ENCODE results near the gene MSI2.
A peak's percentile ranks its signal among the peaks of the same experiment; 100 is the strongest.

The MSI2 gene

GRCh38 chr17:57697197-57697596 lies 440.9 kb downstream of the MSI2 start:
- H3K4me3 ChIP-seq (ENCODE audit: low read length), result no peak overlapping the region
- no peak for DNase-seq (ENCODE audit: low read depth)
- TF ChIP-seq, protein P1, sequence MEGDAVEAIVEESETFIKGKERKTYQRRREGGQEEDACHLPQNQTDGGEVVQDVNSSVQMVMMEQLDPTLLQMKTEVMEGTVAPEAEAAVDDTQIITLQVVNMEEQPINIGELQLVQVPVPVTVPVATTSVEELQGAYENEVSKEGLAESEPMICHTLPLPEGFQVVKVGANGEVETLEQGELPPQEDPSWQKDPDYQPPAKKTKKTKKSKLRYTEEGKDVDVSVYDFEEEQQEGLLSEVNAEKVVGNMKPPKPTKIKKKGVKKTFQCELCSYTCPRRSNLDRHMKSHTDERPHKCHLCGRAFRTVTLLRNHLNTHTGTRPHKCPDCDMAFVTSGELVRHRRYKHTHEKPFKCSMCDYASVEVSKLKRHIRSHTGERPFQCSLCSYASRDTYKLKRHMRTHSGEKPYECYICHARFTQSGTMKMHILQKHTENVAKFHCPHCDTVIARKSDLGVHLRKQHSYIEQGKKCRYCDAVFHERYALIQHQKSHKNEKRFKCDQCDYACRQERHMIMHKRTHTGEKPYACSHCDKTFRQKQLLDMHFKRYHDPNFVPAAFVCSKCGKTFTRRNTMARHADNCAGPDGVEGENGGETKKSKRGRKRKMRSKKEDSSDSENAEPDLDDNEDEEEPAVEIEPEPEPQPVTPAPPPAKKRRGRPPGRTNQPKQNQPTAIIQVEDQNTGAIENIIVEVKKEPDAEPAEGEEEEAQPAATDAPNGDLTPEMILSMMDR (IDR thresholded peaks at IDR 0.05; ENCODE audit: insufficient read depth, low read depth, low read length, missing control alignments), result no peak

DNA sequence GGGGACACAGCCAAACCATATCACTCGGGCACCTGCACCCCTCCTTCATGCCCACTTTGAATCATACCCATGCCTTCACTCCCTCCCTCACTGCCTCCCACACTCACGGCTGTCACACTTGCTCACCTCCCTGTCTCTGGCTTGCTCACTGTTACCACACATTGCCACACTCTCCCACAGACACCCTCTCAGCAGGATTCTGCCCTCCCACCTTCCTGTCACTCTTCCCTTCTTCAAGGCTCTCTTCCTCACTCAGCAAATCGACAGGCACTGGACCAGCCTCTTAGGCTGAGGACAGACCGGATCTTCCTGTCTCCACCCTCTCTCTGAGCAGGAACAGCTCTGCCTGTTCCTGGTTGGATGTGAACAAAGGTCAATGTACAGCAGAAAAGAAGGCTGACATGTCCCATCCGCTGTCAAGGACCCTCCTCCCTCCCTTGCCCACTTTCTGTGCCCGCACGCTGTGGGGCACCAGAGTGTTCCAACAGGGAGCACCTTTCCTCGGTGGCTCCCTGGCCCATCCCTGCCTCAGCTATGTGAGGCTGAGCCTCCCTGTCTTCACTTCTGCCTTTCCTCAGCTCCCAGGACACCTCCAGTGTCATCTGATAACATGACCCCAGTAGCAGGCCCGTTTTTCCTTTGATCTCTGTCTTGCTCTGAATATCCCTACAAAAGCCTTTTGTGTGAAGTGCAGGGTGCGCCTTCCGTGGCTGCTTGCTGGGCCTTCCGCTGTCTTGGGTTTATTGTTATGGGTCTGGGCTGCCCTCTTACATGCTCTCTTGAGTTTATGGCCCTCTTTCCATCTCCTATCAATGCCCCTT lies 441.8 kb downstream of the MSI2 start:
- peak; percentile 5 for DNase-seq (ENCODE audit: low read depth)
- TF ChIP-seq, protein P1 (IDR thresholded peaks at IDR 0.05; ENCODE audit: insufficient read depth, low read depth, low read length, missing control alignments), result no peak

GRCh38 chr17:57699751-57700219 lies 443.5 kb downstream of the MSI2 start:
- H3K4me3 ChIP-seq (ENCODE audit: low read length), result no peak overlapping the region
- DNase-seq (ENCODE audit: low read depth), result no peak

More for the DNA sequence above, 441.8 kb downstream of the MSI2 start:
- H3K4me3 ChIP-seq (ENCODE audit: low read length), result no peak overlapping the region

DNA sequence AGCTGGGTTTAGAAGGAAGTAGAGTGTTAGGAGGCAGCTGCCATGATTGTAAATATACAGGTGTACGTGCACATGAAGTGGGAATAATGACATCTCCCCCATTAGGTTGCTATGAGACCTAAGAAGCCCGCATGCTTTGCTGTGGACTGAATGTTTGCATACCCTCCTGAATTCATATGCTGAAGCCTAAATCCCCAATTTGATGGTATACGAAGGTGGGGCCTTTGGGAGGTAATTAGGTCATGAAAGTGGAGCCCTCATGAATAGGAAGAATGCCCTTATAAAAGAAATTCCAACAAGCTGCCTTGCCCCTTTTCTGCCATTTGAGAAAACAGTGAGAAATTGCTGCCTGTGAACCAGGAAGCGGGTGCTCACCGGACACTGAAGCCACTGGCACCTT lies 444.8 kb downstream of the MSI2 start:
- no peak for DNase-seq (ENCODE audit: low read depth)
- TF ChIP-seq, protein P1 (IDR thresholded peaks at IDR 0.05; ENCODE audit: insufficient read depth, low read depth, low read length, missing control alignments), result no peak
- no peak overlapping the region for H3K4me3 ChIP-seq (ENCODE audit: low read length)

More at GRCh38 chr17:57699751-57700219, 443.5 kb downstream of the MSI2 start:
- TF ChIP-seq, protein P1 (IDR thresholded peaks at IDR 0.05; ENCODE audit: insufficient read depth, low read depth, low read length, missing control alignments), result no peak

- no peak overlapping the region for H3K4me3 ChIP-seq (ENCODE audit: low read length)
- no peak for DNase-seq (ENCODE audit: low read depth)
- TF ChIP-seq, protein P1 (IDR thresholded peaks at IDR 0.05; ENCODE audit: insufficient read depth, low read depth, low read length, missing control alignments), result no peak
These were observed 446.9 kb downstream of the MSI2 start for GRCh38 chr17:57703273-57703672.

DNA sequence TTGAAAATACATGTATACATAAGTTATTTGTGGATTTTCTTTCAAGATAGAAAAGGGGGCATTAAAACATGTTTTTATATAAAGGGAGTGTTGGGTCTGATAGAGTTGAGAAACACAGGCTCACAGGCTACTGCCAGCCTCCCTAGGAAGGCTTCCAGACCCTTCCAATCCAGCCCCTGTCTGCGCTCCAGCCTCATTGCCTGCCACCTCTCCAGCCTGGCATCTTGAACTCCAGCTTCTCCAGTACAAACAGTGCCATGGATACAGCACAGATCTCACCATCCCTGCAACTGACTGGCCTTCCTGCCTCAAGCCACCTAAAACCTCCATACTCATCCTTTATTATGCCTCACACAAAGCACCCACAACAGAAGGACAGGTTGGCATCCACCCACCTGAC lies 448.1 kb downstream of the MSI2 start:
- TF ChIP-seq, protein P1 (IDR thresholded peaks at IDR 0.05; ENCODE audit: insufficient read depth, low read depth, low read length, missing control alignments), result no peak
- H3K4me3 ChIP-seq (ENCODE audit: low read length), result no peak overlapping the region
- DNase-seq (ENCODE audit: low read depth), result no peak

All from epithelial cell of esophagus (primary cell).